NCI-H128 (cell line): ENCODE data around the gene PPIA.

Source experiments
- DNase-seq: peaks from one replicate; lab custom pipeline; 2025; ENCODE audit not compliant: unreplicated experiment; lab: John Stamatoyannopoulos, UW

The PPIA gene

GRCh38 chr7:44796504-44797328, at the start of gene PPIA:
PPIA (plus strand) TSS chr7:44796681; CDS start chr7:44796725, 44 bp downstream.
- peak; percentile 97 for DNase-seq

DNA sequence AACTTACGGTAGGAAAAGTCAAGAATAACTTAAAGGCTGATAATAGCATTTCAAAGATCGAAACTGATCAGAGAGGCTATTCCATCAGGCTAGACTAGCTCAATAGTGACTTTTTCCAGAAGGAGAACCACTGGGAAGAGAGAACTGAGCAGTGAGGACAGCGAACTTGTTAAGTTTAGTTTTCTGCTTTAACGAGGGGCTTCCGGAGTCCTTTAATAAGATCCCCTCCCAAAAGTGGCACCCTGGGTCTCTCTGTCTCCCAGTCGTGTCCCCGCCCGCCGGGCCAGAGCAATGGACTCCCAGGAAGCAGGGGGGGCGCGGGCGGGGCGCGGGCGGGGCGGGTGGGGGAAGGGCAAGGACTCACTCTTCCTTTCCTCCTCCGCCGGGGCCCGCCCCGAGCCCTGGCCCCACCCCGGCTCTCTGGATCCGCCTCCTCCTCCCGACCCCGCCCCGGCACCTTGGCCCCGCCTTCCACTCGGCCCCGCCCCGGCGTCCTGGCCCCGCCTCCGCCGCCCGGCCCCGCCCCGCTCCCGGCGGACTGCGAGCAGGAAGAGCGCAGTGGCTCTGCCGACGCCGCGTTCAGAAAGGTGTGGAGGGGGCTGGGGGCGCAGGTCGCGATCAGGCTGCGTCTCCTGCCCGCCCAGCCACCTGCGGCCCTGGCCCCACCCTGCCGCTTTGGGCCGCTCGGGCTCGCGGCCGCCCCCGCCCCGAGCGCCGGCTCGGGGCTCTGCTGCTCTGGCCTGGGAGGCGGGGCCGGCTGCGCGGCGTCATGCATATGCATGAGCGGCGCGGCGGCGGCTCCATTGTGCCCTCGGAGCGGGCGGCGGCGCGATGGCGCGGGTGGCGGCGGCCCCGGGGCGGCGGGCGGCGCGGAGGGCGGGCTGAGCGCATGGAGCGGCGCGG, 48.2 kb upstream of the PPIA start, which contains the start of gene ZMIZ2:
ZMIZ2 (plus strand) TSS at position 803 of the 903 bp plus-strand sequence. CDS start 7,403 bp downstream, outside the sequence.
- peak; percentile 73 for DNase-seq

GRCh38 chr7:44748948-44749731, 47.3 kb upstream of the PPIA start:
- no peak for DNase-seq

DNA sequence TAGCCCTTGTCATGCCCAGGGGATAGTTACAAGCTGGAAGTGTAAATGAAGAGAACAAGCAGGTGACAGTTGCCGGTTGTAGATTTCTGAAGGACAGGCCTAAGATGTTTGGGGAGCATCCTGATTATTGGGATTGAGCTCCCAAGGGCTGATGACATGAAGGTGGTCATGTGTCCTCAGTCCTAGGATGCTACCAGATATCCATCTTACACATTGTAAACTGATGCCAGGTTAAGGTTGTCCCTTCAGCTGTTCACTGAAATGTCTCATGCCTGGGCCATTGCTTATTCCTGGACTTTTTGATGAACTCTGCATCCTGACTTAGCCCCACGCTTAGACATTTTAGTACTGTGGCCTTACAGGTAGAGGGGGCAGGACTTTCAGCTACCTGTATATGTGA, 46.5 kb upstream of the PPIA start:
- no peak for DNase-seq

DNA sequence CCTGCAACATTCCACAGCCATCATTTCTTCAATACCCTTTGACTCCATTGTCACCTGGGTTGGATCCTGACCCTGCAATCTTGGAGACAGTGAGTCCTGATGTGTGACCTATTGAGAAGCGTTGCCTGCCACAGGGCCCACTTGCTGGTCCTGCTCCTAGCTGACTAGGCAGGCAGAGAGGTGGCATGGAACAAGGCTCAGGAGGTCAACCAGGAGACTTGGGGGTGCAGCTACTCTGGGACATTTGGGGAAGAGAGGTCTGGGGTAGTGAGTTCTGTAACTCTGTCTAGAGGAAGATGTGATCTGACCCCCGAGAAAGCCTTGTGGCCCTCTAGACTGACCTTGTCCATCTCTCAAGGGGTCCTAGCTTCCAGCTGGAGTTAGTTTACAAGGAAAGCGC, 46.1 kb upstream of the PPIA start:
- no peak for DNase-seq

- no peak for DNase-seq
Measured at GRCh38 chr7:44750921-44751571, 45.4 kb upstream of the PPIA start.

DNA sequence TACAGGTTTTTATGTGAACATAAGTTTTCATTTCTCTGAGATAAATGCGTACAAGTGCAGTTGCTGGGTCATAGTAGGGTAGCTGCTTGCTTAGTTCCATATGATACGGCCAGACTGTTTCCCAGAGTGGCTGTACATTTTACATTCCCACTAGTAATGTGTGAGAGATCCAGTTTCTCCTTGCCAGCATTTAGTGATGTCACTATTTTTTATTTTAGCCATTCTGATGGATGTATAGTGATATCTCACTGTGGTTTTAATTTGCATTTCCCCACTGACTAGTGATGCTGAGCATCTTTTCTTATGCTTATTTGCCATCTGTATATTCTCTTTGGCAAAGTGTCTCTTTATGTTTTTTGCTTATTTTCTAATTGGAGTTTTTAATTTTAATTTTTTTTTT, 43.7 kb upstream of the PPIA start:
- no peak for DNase-seq

GRCh38 chr7:44754802-44755697, 41.4 kb upstream of the PPIA start:
- DNase-seq = no peak

GRCh38 chr7:44755698-44756627, 40.5 kb upstream of the PPIA start:
- no peak for DNase-seq

DNA sequence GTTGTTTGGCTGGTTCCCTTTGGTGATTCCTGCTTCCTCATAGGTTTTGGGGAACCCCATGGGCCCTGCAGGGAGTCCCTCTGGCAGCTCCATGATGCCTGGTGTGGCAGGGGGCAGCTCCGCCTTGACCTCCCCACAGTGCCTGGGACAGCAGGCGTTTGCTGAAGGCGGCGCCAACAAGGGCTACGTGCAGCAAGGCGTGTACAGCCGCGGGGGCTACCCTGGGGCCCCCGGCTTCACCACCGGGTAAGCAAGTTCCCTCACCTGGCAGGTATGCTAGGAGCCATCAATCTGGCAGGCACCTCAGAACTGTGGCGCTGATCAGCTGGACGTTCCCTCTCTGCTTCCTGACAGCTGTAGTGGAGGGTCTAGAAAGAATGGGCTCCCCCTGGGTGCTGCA, 39.6 kb upstream of the PPIA start:
- no peak for DNase-seq

GRCh38 chr7:44757311-44757710, 39.2 kb upstream of the PPIA start:
- no peak for DNase-seq

GRCh38 chr7:44757739-44758138, 38.7 kb upstream of the PPIA start:
- DNase-seq = no peak

DNA sequence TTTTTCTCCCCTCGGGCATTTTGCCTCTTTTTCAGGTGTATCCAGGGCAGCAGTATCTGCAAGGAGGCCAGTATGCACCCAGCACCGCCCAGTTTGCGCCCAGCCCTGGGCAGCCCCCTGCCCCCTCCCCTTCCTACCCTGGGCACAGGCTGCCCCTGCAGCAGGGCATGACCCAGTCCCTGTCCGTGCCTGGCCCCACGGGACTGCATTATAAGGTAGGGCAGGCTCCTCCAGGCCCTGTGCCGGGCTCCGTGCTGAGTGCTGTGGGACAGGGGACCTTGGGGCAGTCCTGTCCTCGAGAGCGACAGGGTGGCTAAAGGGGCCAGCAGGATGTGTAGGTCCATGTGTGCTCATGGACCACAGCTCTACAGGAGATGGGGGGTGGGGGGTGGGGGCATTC, 37.2 kb upstream of the PPIA start:
- DNase-seq = no peak

- no peak for DNase-seq
Measured at GRCh38 chr7:44760034-44760580, 36.4 kb upstream of the PPIA start.

GRCh38 chr7:44761207-44762161, 35.0 kb upstream of the PPIA start:
- DNase-seq = no peak

DNA sequence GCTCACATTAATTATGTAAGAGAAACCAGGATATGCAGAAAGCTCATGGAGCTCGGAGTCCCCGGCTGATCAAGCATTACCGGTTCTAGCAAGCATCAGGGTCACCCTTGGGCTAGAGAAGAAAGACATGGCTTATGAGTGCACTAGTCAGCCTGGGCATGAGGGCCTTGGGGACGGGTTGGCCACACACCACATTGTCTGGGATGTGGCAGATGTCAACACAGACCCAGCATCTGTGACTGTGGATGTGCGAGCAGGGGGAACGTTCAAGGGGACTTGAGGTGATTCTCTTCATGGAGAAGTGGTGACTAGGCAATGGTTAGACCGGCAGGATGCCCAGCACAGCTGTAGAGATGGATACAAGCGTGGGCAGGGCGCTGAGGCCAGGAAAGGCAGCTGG, 34.2 kb upstream of the PPIA start:
- no peak for DNase-seq
